DMS153 (cell line): Measurements from ENCODE around the gene NEK9.

Source experiments
- DNase-seq: peaks from one replicate; lab custom pipeline; 2025; lab: John Stamatoyannopoulos, UW

The NEK9 gene

GRCh38 chr14:75067212-75067611 lies 59.6 kb downstream of the NEK9 start:
- DNase-seq, result no peak

GRCh38 chr14:75066691-75067090 lies 60.2 kb downstream of the NEK9 start:
- no peak for DNase-seq

DNA sequence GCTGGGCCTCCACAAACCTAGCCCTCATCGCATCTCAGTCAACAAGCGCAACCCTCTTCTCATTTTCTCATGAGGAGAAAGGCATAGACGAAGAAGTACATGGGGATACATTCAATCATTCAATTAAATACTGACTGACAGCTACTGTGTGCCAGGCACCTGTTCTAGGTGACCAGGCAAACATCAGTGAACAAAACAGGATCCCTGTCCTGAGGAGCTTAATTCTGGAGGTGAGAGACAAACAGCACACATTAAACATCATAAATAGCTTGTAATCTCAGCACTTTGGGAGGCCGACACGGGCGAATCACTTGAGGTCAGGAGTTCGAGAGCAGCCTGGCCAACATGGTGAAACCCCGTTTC lies 62.7 kb downstream of the NEK9 start:
- DNase-seq, result no peak

DNA sequence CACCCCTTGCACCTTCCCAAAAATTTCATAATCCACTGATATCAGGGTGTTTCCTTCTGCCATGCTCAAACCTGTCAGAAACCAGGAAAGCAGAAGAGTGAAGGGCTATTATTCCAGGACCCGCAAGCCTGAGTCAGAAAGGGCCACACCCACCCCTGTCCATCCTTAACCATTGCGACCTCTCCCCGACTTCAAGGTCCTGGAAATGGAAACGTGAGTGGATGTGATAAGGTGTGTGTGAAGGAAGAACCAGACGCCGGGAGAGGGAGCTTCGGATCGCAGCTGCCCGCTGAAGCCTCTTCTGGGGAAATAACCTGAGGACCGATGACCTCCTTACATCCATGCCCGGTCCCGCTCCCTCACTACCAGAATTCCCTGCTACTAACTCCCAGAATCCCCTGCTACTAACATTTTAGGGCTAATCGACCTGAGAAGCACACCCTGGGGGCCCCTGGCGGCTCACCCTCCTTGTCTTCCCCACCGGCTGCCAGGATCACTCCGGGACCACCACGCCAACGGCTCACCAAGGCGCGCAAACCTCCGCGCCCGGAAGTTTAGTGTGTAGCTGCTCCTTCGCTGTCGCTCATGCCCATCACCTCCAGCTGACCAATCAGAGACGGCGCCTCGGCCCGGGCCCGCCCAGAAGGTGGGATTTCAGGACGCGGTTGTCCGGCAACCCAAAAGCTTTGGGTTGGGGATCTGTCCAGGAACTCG lies 63.2 kb downstream of the NEK9 start, which contains the start of gene ACYP1:
Gene ACYP1, minus strand, starts transcription at position 534 of the 714 bp plus-strand sequence. Its CDS starts 471 bp downstream, at position 63.
- peak; percentile 71 for DNase-seq

DNA sequence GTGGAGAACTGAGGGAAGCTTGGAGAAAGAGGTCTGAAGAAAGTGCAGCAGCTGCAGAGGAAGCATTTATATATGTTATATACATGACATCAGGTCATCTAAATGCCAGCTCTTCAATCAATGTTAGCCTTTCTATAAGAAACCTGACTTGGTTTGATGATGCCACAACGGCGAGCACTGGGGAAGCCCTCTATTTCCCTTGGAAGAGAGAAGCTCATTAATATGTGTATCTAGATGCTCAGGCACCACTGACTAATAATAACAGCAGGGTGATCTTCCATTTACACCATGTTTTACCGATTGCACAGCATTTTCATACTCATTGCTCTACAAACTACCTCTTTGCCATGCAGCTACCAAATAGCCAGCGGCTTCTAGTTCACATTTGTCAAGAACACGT lies 63.8 kb downstream of the NEK9 start:
- no peak for DNase-seq

DNA sequence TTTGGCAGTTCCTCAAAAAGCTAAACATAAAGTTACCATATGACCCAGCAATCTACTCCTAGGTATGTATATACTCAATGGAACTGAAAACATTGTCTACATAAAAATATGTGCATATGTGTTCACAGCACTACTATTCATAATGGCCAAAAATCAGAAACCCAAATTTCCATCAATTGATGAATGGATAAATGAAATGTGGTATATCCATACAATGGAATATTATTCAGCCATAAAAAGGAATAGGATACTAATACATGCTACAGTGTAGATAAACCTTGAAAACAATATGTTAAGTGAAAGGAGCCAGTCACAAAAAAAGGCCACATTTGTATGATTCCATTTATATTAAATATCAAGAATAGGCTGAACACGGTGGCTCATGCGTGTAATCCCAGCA lies 66.4 kb downstream of the NEK9 start:
- no peak for DNase-seq

DNA sequence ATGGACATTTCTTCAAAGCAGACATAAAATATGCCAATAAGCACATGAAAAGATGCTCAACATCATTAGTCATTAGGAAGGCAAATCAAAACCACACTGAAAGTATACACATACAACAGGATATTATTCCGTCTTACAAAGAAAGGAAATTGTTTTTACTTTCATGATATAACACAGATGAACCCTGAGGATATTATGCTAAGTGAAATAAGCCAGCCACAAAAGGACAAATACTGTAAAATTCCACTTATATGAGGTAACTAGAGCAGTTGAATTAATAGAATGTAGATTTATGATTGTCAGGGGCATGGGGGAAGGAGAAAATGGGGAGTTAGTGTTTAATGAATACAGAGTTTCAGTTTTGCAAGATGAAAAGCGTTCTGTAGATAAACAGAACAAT lies 67.2 kb downstream of the NEK9 start:
- no peak for DNase-seq

GRCh38 chr14:75054421-75054820 lies 72.4 kb downstream of the NEK9 start:
- no peak for DNase-seq

GRCh38 chr14:75053396-75054291 lies 73.2 kb downstream of the NEK9 start:
- DNase-seq, result no peak

GRCh38 chr14:75051556-75051899 lies 75.3 kb downstream of the NEK9 start:
- no peak for DNase-seq

GRCh38 chr14:75050852-75051555 lies 75.8 kb downstream of the NEK9 start, which contains the start of gene MLH3:
TSS of gene MLH3 (minus strand) at chr14:75051467. CDS start at chr14:75049655, 1,812 bp downstream.
- DNase-seq, result peak; percentile 59

DNA sequence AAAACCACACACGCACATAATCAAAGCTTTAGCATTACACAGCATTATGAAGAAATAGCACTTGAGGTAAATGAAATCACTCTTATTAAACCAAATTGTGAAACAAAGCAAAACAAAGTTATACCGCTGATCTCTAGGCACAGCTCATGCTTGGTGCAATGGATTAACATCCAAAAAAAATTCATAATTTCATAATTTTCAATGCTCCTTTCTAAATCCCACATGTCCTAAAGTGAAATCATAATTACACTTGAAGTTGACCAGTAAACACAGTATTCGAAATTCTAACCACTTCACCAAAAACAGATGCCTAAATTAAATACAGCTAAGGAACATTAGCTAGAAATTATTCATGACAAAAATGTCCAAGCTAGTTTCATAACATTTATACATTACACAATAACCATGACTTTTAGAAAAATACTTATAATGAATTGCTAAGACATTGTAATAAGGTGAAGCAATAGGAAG lies 77.1 kb downstream of the NEK9 start:
- no peak for DNase-seq

- DNase-seq, result no peak
Measured at GRCh38 chr14:75049136-75049535, 77.7 kb downstream of the NEK9 start.

DNA sequence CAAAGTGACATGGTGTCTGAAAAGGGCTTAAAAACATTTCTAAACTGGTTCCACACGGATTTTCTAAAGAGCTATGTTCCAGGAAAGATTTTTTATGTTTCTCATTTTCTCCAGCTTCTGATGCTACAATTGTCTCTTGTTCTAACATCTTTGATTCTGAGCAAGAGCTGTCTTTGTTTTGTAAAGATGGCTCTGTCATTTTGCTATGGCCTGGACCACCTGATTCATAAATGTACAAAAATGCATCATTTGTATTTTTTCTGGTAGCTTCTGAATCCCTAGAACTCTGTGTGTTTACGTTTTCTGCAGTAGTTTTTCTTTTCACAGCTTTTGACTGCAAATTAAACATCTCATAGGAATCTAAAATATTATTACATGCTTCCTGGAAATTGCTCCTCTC lies 78.7 kb downstream of the NEK9 start:
- no peak for DNase-seq

GRCh38 chr14:75047506-75047905 lies 79.3 kb downstream of the NEK9 start:
- DNase-seq, result no peak

DNA sequence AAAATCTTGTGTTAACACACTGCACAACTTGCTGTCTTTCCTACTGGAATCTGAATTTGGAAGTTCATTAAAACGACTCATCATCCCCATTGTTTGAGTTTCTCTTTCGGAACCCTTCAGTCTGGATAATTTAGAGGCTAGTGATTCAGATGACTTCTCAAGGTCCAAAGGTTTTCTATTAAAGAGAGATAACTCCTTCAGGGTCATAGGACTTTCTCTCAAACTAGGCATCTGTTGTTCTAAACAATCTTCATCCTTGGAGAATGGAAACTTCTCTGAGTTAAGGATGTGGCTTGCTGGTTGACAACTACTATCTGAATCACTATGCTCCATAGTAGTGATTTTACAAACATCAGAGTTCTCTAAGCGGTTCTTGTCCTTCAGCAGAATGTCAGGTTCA lies 79.9 kb downstream of the NEK9 start:
- no peak for DNase-seq

GRCh38 chr14:75046275-75046674 lies 80.6 kb downstream of the NEK9 start:
- DNase-seq, result no peak

DNA sequence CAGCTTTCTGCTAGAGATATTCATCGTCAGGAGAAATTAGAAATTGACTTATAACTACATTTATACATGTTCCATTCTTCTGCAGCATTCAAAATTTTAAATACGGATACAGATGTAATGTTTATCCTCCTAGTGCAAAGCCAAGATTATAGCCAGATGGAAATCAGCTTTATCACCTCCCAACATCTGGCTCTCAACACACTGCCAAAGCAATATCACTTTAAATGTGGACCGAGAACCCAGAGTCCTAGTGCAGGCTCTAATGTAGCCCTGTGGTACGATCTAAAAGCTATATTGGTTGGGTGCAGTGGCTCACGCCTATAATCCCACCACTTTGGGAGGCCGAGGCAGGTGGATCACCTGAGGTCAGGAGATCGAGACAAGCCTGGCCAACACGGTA lies 82.1 kb downstream of the NEK9 start:
- DNase-seq, result no peak

DNA sequence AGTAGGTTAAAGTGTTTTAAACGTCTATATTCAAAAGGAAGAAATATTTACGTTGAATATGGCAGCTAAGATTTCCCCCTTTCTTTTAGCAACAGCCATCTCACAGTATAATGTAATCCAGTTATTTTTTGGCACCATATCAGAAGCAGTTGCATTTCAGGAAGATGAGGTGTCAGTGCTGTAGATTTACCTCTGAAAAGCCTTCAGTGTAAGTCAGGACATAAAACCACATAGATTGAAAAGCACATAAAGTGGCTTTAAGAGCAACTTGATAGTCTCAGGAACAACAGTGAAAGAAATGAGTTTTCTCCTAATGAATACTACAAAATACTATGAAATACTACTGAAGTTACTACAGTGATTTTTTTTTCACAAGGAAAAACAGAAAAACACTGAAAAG lies 82.5 kb downstream of the NEK9 start:
- DNase-seq, result no peak

DNA sequence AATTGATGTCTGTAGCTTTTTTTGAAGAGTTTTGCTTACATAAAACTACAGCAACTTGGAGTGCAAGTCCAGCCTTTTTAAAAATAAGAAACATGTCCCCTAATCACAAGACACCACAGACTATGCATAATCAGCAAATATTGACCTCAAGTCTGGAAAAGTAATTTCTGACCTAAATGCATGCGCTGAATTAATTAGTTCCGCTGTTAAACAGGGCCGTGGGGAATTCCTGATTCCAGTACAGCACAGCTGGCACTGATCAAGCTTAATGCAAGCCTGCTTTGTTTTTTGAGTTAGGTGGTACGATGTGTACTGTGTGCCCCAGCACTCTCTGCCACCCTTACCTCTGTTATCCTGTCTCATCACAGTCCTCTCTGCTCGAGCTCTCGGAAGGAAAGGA lies 84.8 kb downstream of the NEK9 start:
- no peak for DNase-seq

DNA sequence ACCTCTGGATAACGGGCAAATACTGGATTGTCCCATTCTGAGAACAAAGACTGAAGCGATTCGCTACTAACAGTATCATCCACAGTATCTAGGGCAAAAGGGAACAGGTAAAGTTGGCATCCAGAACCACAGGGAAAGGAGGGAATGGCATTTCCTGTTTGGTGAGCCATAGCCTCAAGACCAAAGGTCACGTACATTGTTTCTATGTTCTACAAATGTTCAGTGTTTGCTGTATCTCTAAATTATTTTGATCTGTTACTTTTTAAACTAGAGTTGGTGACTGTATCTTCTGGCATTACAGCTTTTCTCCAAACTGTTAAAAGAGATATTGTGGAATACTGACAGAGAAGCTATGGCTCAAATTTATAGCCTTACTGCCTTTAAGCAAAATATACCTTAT lies 85.2 kb downstream of the NEK9 start:
- no peak for DNase-seq

GRCh38 chr14:75040959-75041358 lies 85.9 kb downstream of the NEK9 start:
- no peak for DNase-seq

GRCh38 chr14:75040507-75040906 lies 86.3 kb downstream of the NEK9 start:
- DNase-seq, result no peak
